Nephron progenitor cell (in vitro differentiated cells): ENCODE results near the gene XPO6.
A peak's percentile ranks its signal among the peaks of the same experiment; 100 is the strongest.

Source experiments
- DNase-seq: peaks from one replicate; pipeline ENCODE4 v3.0.0; 2021
- H3K27ac Mint-ChIP-seq: 2 replicates; pipeline ENCODE4 v1.8.0; 2021; ENCODE audit warnings: mild to moderate bottlenecking, moderate library complexity, mixed read lengths
- H3K27me3 Mint-ChIP-seq: 2 replicates; pipeline ENCODE4 v1.8.0; 2021; ENCODE audit warnings: mild to moderate bottlenecking, low read depth, mixed read lengths; ENCODE audit not compliant: poor library complexity
- H3K36me3 Mint-ChIP-seq: 2 replicates; pipeline ENCODE4 v1.8.0; 2021; ENCODE audit warnings: low read depth, mixed read lengths
- H3K4me1 Mint-ChIP-seq: 2 replicates; pipeline ENCODE4 v1.8.0; 2021; ENCODE audit warnings: mixed read lengths
- H3K4me3 Mint-ChIP-seq: 2 replicates; pipeline ENCODE4 v1.8.0; 2021; ENCODE audit warnings: mild to moderate bottlenecking, moderate library complexity, mixed read lengths
- H3K9me3 Mint-ChIP-seq: 2 replicates; pipeline ENCODE4 v1.8.0; 2021; ENCODE audit warnings: mild to moderate bottlenecking, moderate library complexity, mixed read lengths
- TF ChIP-seq, protein P1 (sequence below): fragments of 200-600 bp; sonication (generic); IDR thresholded peaks from 2 replicates; pipeline ENCODE4 v1.5.0; 2021; ENCODE audit warnings: antibody characterized with exemption

The XPO6 gene

GRCh38 chr16:28213396-28213795 is 1.6 kb upstream of the XPO6 start:
- H3K4me1 Mint-ChIP-seq = peaks cover 27% of the 10 kb centered on the region
- H3K36me3 Mint-ChIP-seq = peaks cover 11% of the 10 kb centered on the region
- H3K9me3 Mint-ChIP-seq = peaks cover 4% of the 10 kb centered on the region
- H3K4me3 Mint-ChIP-seq = peak overlapping the region; percentile 47
- peaks cover 6% of the 10 kb centered on the region for H3K27me3 Mint-ChIP-seq
- peak overlapping the region; percentile 57 for H3K27ac Mint-ChIP-seq
- TF ChIP-seq, protein P1, sequence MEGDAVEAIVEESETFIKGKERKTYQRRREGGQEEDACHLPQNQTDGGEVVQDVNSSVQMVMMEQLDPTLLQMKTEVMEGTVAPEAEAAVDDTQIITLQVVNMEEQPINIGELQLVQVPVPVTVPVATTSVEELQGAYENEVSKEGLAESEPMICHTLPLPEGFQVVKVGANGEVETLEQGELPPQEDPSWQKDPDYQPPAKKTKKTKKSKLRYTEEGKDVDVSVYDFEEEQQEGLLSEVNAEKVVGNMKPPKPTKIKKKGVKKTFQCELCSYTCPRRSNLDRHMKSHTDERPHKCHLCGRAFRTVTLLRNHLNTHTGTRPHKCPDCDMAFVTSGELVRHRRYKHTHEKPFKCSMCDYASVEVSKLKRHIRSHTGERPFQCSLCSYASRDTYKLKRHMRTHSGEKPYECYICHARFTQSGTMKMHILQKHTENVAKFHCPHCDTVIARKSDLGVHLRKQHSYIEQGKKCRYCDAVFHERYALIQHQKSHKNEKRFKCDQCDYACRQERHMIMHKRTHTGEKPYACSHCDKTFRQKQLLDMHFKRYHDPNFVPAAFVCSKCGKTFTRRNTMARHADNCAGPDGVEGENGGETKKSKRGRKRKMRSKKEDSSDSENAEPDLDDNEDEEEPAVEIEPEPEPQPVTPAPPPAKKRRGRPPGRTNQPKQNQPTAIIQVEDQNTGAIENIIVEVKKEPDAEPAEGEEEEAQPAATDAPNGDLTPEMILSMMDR = no peak
- no peak for DNase-seq

GRCh38 chr16:28212532-28212873 is 738 bp upstream of the XPO6 start:
- TF ChIP-seq, protein P1 = no peak
- Mint-ChIP-seq H3K9me3 (peaks cover 4% of the 10 kb centered on the region), H3K36me3 (peaks cover 19% of the 10 kb centered on the region), H3K4me3 (peak overlapping the region; percentile 95), H3K27ac (no peak overlapping the region), H3K4me1 (peaks cover 29% of the 10 kb centered on the region), H3K27me3 (peaks cover 6% of the 10 kb centered on the region)
- DNase-seq = no peak

DNA sequence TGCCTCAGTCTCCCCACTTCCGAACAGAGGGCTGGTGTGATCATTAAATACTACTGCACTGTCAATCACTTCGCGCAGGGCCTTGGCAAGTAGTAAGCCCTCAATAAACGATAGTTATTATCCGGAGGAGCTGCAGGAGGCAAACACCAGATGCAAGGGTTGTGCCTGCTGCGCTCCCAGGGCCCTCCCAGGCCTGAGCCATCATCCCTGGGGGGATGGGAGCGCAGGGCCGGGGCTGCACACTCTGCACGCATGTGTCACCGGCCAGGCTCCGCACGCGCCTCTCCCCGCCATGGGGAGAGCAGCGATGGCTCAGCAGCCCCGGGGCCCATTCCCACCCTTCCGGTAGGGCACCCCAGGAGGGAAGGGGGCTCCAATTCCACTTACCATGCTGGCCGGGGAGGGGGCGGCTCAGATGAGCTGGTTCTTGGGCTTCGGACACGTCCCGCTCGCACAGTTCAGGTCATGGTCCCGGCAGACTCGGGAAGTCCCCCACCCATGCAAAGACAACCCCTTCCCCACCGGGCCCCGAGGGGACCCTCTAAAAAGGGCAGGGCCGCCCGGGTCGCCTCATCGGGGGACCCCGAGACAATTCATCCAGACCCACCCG is 681 bp downstream of the XPO6 start:
- Mint-ChIP-seq H3K27ac (no peak overlapping the region), H3K36me3 (peaks cover 30% of the 10 kb centered on the region), H3K9me3 (peaks cover 4% of the 10 kb centered on the region), H3K4me1 (peaks cover 31% of the 10 kb centered on the region), H3K27me3 (peaks cover 6% of the 10 kb centered on the region), H3K4me3 (peak overlapping the region; percentile 82)
- TF ChIP-seq, protein P1 = no peak
- peak; percentile 63 for DNase-seq

DNA sequence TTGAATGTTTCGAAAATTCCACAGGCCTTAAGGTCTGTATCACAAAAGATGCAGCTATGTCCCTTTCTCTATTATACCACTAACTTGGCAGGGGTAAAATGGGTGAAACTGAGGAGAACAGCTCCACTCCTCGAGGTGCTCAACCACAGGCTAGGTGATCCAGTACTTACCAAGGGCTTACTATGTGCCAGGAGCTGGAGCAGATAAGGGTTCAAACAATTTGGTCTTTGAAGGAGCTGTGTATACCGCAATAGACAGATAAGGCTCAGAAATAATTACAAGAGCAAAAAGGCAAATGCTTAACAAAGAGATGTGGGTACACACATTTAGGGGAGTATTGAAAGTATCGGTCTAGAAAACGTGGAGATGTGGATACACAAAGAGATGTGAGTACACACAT is 1.5 kb downstream of the XPO6 start:
- Mint-ChIP-seq H3K36me3 (peaks cover 30% of the 10 kb centered on the region), H3K4me3 (peak overlapping the region; percentile 82), H3K27ac (no peak overlapping the region), H3K27me3 (peaks cover 6% of the 10 kb centered on the region), H3K4me1 (peaks cover 31% of the 10 kb centered on the region), H3K9me3 (peaks cover 4% of the 10 kb centered on the region)
- DNase-seq = no peak
- TF ChIP-seq, protein P1 = no peak

GRCh38 chr16:28208824-28209223 is 2.9 kb downstream of the XPO6 start:
- no peak overlapping the region for H3K27ac Mint-ChIP-seq
- peaks cover 4% of the 10 kb centered on the region for H3K9me3 Mint-ChIP-seq
- H3K4me1 Mint-ChIP-seq = peaks cover 31% of the 10 kb centered on the region
- H3K36me3 Mint-ChIP-seq = peaks cover 30% of the 10 kb centered on the region
- peak overlapping the region; percentile 49 for H3K4me3 Mint-ChIP-seq
- no peak for DNase-seq
- TF ChIP-seq, protein P1 = no peak
- no peaks in the 10 kb centered on the region for H3K27me3 Mint-ChIP-seq

- TF ChIP-seq, protein P1 = no peak
- Mint-ChIP-seq H3K4me3 (no peak overlapping the region), H3K27me3 (no peaks in the 10 kb centered on the region), H3K27ac (no peak overlapping the region), H3K36me3 (peaks cover 30% of the 10 kb centered on the region), H3K4me1 (peaks cover 31% of the 10 kb centered on the region), H3K9me3 (peaks cover 4% of the 10 kb centered on the region)
- no peak for DNase-seq
These were observed 3.6 kb downstream of the XPO6 start for GRCh38 chr16:28208131-28208530.
